ENCODE data around the gene SYPL1.
"Not testable (repeated sequence)": the region's sequence is repeated elsewhere in the genome, so short reads cannot be mapped to it uniquely, and the experiment has no call there.

Gene SYPL1

GRCh38 chr7:106112118-106112971 is at the start of gene SYPL1:
TSS of gene SYPL1 (minus strand) at chr7:106112312. CDS start at chr7:106112208, 104 bp downstream.
- DNase-seq: peak; percentile 61 to 92

DNA sequence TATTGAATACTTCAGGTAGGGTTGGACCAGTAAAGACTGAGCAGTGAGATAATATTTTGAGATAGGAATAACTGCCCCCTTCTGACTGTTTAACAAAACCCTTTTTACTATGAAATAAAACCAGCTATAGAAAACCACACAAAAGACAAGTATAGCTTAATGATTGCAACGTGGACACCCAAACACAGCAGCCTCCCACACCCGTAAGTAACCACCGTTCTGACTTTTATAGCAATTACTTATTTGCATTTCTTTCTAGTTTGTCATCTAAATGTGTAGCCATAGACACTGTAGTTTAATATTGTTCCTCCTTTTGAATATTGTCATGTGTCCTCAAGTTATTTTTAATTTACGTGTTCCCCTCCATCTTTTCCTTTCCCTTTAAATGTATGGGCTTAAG is 42.9 kb upstream of the SYPL1 start:
- no peak for DNase-seq

DNA sequence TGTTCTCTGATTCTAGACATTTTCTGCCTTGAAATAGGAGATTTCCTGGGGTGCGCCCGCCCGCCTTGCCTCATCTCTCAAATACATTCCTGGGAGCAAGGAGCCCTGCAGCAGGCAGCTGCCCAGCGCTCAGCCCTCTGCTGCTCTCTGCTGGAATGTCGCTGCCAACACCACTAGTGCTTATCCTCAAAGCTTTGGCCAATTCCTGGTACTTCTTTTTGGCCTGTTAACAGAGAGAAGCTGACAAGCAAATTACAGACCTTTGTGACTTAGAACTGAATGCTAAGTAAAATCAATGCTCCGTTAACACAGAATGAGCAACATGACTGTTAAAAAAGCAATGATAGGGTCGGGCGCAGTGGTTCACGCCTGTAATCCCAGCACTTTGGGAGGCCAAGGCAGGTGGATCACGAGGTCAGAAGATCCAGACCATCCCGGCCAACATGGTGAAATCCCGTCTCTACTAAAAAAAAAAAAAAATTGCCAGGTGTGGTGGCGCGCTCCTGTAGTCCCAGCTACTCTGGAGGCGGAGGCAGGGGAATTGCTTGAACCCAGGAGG is 41.9 kb upstream of the SYPL1 start:
- peak; percentile 69 to 87 for DNase-seq

DNA sequence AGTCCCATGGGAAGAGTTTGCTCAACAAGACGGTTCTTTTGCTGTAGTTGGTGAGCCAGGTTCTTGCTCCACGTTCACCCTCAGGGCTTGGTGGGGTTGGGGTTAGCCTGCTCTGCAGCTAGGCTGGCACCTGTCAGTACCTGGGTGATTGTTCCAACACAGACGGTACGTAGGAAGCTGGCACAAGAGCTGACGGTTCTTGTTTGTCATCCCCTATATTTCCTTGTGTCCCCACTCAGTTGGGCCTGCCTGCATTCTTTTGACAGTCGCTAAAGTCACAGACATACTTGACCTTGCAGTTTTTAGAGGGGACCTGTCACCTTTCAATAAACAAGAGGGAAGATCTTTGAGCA is 40.2 kb upstream of the SYPL1 start:
- no peak for DNase-seq

GRCh38 chr7:106151459-106152312 is 39.6 kb upstream of the SYPL1 start:
- DNase-seq: no peak

- DNase-seq: no peak
Measured at GRCh38 chr7:106143711-106144337, 31.7 kb upstream of the SYPL1 start.

GRCh38 chr7:106142136-106142535 is 30.0 kb upstream of the SYPL1 start:
- DNase-seq: no peak

DNA sequence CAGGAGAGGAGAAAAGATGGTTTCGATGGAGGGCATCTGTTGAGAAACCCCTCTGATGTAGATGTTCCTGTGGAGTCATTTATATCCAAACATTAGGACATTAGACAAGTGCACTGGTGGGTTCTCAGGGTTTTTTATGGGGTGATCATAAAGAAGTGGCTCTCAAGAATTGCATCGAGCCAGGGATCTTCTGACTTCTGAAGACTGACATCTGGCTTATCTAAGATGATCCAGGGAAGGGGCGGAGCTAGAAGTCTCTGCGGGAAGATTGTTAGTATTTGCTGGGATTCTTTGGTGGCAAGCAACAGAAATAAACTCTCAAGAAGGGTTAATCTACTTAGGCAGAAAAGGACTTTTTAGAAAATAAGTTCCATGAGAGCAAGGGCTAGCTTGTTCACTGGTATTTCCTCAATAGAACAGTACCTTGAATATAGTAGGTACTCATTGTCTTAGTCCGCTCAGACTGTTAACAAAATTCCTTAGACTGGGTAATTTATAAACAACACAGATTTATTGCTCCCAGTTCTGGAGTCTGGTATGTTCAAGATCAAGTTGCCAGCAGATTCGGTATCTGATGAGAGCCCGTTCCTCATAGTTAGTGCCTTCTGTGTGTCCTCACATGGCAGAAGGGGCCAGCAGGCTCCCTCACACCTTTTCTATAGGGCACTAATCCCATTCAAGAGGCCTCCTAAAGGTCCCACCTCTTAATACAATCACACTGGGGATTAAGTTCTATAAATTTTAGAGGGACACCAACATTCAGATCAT is 28.5 kb upstream of the SYPL1 start:
- no peak for DNase-seq

DNA sequence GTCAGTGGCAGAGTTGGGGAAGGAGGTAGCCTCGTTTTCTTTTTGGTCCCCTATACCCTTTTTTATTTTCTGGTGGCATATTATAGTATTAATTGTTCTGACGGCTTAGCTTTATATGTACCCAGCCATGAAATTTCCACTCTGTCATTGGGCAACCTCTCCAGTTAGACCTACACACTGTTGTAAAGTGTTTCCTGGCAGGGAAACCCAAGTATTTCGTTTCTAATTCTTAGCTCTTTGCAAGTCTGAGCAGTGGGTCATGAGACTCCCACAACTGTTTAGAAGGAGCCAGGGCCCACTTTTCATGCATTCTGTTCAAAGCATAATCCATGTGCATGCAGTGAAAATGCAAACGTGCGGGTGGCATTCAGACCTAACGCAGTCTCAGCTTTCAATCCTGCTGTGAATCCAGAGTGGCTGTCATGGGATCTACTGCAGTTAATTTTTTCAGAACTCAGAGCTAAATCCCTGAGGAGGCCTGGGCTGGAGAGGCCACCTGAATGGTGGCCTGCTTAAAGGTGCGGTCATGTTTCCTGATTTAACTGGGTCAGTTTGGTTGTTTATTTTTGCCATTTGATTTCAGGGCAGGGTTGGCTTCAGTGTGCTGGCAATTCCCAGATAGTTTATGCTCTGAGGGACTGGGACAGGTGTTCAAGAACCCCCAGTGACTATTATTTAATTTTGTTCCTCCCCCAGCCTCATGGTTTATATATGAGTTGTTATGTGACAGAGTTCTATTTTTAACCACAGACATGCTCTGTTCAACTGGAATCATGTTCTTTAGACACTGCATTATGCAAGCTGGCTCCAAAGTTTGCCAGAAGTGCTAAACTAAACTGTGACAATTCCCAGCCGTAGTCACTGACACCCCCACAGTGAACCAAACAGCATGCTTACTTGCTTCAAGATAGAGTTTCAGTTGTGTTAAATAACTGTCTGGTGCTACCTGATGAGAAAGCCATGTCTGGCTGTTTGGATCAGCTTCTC is 27.4 kb upstream of the SYPL1 start:
- DNase-seq: no peak

DNA sequence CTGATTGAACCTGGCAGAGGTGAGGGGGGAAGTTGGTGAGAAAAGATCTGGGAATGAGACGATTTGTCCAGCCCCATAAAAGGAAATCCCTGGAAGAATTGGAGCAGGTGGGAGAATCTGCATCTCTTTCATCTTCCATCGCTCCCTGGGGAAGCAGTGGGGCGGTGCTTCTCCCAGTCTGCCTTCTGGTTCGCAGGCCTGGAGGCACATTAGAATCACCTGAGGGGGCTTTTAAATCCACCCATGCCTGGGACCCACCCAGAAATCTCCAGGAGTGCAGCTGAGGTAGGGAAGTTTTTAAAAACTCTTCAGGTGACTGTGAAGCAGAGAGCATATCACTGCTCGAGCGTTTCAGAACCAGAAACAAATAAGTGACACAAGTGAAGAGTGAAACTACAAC is 26.7 kb upstream of the SYPL1 start:
- DNase-seq: no peak

DNA sequence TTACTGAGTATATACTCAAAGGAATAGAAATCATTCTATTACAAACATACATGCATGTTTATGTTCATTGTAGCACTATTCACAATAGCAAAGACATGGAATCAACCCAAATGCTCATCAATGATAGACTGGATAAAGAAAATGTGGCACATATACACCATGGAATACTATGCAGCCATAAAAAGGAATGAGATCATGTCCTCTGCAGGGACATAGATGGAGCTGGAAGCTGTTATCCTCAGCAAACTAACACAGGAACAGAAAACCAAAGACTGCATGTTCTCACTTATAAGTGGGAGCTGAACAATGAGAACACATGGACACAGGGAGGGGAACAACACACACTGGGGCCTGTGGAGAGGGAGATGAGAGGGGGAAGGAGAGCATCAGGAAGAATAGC is 26.1 kb upstream of the SYPL1 start:
- DNase-seq: not testable (repeated sequence)

GRCh38 chr7:106134241-106134640 is 22.1 kb upstream of the SYPL1 start:
- no peak for DNase-seq

GRCh38 chr7:106129291-106129690 is 17.2 kb upstream of the SYPL1 start:
- DNase-seq: no peak

- no peak for DNase-seq
Measured at GRCh38 chr7:106128836-106129235, 16.7 kb upstream of the SYPL1 start.

- no peak for DNase-seq
Measured at GRCh38 chr7:106127984-106128780, 16.1 kb upstream of the SYPL1 start.

GRCh38 chr7:106126170-106126938 is 14.2 kb upstream of the SYPL1 start:
- no peak for DNase-seq

DNA sequence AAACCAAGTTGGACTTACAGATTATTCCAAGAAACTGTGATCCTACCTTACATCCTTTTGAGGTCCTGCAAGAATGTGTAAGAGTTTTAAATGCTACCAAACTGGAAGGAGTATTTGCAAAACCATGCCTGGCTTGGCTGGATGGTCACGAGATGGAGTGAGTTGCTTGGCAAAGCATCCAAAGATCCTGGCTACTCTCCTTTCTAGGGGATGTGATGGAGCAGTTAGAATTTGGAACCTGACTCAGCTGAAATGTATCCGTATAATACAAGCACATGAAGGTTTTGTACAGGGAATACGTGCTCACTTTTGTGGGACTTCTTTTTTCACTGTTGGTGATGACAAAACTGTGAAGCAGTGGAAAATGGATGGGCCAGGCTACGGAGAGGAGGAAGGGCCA is 13.3 kb upstream of the SYPL1 start:
- no peak for DNase-seq

GRCh38 chr7:106124186-106124585 is 12.1 kb upstream of the SYPL1 start:
- DNase-seq: no peak

- DNase-seq: no peak
Measured at GRCh38 chr7:106122713-106123112, 10.6 kb upstream of the SYPL1 start.
